ENCODE results near the gene GNG12.

GRCh38 chr1:67807282-67807681 is 26.0 kb downstream of the GNG12 start:
- no peak for TF ChIP-seq POLR2A (IDR thresholded peaks at IDR 0.05; ENCODE audit: low read length)
- no peak for TF ChIP-seq GATA1 (IDR thresholded peaks at IDR 0.05; ENCODE audit: low read depth, low read length)

Data from erythroblast (primary cell).